Nephron progenitor cell (in vitro differentiated cells): Measurements from ENCODE around the gene ZNF467.

Experiments
- DNase-seq: peaks from one replicate; pipeline ENCODE4 v3.0.0; 2021
- H3K27ac Mint-ChIP-seq: 2 replicates; pipeline ENCODE4 v1.8.0; 2021; ENCODE audit warnings: mild to moderate bottlenecking, moderate library complexity, mixed read lengths
- H3K27me3 Mint-ChIP-seq: 2 replicates; pipeline ENCODE4 v1.8.0; 2021; ENCODE audit warnings: mild to moderate bottlenecking, low read depth, mixed read lengths; ENCODE audit not compliant: poor library complexity
- H3K36me3 Mint-ChIP-seq: 2 replicates; pipeline ENCODE4 v1.8.0; 2021; ENCODE audit warnings: low read depth, mixed read lengths
- H3K4me1 Mint-ChIP-seq: 2 replicates; pipeline ENCODE4 v1.8.0; 2021; ENCODE audit warnings: mixed read lengths
- H3K4me3 Mint-ChIP-seq: 2 replicates; pipeline ENCODE4 v1.8.0; 2021; ENCODE audit warnings: mild to moderate bottlenecking, moderate library complexity, mixed read lengths
- H3K9me3 Mint-ChIP-seq: 2 replicates; pipeline ENCODE4 v1.8.0; 2021; ENCODE audit warnings: mild to moderate bottlenecking, moderate library complexity, mixed read lengths
- TF ChIP-seq, protein P1 (sequence below): fragments of 200-600 bp; sonication (generic); IDR thresholded peaks from 2 replicates; pipeline ENCODE4 v1.5.0; 2021; ENCODE audit warnings: antibody characterized with exemption

Gene ZNF467

DNA sequence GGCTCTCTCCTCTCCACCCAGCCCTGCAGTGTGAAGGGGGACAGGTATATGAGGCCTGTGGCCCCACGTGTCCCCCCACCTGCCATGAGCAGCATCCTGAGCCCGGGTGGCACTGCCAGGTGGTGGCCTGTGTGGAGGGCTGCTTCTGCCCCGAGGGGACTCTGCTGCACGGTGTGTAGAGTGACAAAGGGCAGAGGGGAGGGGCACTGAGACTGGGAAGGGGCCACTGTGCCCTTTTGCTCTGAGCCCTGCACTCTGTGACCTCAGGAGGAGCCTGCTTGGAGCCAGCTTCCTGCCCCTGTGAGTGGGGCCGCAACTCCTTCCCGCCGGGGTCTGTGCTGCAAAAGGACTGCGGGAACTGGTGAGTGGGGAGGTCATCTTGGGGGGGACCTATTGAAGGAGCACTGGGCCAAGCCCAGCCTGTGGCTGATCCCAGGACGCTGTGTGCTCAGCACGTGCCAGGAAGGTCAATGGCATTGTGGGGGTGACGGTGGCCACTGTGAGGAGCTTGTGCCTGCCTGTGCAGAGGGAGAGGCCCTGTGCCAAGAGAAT, 15.0 kb upstream of the ZNF467 start:
- H3K27me3 Mint-ChIP-seq: peaks cover 54% of the 10 kb centered on the region
- peaks cover 35% of the 10 kb centered on the region for H3K4me1 Mint-ChIP-seq
- no peak overlapping the region for H3K27ac Mint-ChIP-seq
- TF ChIP-seq, protein P1, sequence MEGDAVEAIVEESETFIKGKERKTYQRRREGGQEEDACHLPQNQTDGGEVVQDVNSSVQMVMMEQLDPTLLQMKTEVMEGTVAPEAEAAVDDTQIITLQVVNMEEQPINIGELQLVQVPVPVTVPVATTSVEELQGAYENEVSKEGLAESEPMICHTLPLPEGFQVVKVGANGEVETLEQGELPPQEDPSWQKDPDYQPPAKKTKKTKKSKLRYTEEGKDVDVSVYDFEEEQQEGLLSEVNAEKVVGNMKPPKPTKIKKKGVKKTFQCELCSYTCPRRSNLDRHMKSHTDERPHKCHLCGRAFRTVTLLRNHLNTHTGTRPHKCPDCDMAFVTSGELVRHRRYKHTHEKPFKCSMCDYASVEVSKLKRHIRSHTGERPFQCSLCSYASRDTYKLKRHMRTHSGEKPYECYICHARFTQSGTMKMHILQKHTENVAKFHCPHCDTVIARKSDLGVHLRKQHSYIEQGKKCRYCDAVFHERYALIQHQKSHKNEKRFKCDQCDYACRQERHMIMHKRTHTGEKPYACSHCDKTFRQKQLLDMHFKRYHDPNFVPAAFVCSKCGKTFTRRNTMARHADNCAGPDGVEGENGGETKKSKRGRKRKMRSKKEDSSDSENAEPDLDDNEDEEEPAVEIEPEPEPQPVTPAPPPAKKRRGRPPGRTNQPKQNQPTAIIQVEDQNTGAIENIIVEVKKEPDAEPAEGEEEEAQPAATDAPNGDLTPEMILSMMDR: no peak
- H3K9me3 Mint-ChIP-seq: no peaks in the 10 kb centered on the region
- H3K4me3 Mint-ChIP-seq: peak overlapping the region; percentile 40
- no peak for DNase-seq
- no peaks in the 10 kb centered on the region for H3K36me3 Mint-ChIP-seq

DNA sequence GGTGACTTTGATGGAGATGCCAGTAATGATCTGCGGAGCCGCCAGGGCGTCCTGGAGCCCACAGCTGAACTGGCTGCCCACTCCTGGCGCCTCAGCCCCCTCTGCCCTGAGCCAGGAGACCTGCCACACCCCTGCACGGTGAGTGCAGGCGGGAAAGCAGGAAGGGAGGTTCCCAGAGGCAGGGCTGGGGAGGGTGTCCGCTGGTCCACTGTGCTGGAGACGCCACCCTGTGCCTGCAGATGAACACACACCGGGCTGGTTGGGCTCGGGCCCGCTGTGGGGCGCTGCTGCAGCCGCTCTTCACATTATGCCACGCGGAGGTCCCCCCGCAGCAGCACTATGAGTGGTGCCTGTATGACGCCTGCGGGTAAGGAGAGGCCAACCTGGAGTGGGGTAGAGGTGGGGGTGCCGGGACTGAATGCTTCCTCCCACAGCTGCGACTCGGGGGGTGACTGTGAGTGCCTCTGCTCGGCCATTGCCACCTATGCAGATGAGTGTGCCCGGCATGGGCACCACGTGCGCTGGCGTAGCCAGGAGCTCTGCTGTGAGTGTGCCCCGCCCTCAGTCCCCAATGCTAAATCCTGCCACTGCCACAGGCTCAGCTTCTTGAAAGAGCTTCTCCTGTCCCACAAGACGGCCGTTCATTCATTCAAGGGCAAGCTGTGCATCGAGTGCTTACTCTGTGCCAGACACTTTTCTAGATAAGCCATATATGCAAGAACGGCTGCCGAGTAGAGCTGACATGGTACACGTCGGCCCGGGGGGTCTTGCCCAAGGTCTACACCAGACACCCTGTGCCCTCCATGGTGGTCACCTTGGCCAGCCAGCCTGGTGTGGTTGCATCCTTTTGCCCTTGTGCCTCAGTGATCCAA, 14.3 kb upstream of the ZNF467 start:
- Mint-ChIP-seq H3K4me3 (no peak overlapping the region), H3K27ac (no peak overlapping the region), H3K36me3 (no peaks in the 10 kb centered on the region), H3K4me1 (peaks cover 38% of the 10 kb centered on the region), H3K27me3 (peaks cover 50% of the 10 kb centered on the region), H3K9me3 (no peaks in the 10 kb centered on the region)
- TF ChIP-seq, protein P1: no peak
- no peak for DNase-seq

DNA sequence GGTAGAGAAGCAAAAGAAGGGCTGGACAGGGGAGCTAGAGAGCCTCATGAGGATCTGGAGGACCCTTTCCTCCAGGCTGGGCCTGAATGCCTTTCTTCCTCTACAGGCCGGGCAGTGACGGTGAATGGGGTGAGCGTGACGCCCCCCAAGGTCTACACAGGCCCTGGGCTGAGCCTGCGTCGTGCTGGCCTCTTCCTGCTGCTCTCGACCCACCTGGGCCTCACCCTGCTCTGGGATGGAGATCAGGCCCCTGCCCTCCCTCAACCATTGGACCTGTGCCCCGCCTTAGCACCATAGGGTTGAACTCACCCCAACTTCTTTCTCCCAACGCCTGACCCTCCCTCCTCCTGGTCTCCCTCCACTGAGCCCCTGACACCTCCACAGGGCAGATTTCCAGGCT, 12.6 kb upstream of the ZNF467 start:
- Mint-ChIP-seq H3K4me3 (no peak overlapping the region), H3K9me3 (no peaks in the 10 kb centered on the region), H3K36me3 (no peaks in the 10 kb centered on the region), H3K27me3 (peaks cover 44% of the 10 kb centered on the region), H3K4me1 (peaks cover 49% of the 10 kb centered on the region), H3K27ac (no peak overlapping the region)
- TF ChIP-seq, protein P1: no peak
- DNase-seq: no peak

DNA sequence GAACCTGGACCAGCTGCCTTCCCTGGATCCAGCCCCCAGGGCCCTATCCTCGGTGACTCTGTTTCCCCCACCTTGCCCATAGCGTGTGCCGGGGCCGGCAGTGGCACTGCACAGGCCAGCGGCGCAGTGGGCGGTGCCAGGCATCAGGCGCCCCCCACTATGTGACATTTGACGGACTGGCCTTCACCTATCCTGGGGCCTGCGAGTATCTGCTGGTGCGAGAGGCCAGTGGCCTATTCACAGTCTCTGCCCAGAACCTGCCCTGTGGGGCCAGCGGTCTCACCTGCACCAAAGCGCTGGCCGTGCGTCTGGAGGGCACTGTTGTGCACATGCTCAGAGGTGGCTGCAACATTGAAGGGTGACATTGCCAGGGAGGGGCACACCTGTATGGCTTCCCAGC, 12.0 kb upstream of the ZNF467 start:
- H3K27me3 Mint-ChIP-seq: peaks cover 38% of the 10 kb centered on the region
- no peak overlapping the region for H3K4me3 Mint-ChIP-seq

DNA sequence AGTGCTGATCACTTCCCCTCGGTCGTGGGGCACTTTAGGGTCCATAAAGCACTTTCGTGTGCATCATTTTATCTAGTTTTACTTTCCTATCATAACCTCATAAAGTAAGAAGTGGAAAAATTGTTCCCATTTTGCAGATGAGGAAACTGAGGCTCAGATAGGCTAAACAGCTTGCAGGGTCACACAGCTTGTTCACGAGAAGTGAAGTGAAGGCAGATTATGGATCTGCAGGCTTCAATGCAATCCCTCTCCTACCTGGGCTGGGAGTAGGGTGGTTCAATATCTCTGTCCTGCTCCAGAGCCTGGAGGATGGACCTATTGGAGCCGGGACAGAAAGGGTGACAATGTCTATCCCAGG, 10.8 kb upstream of the ZNF467 start:
- Mint-ChIP-seq H3K36me3 (no peaks in the 10 kb centered on the region), H3K4me3 (no peak overlapping the region), H3K9me3 (no peaks in the 10 kb centered on the region), H3K27me3 (peaks cover 29% of the 10 kb centered on the region), H3K4me1 (peaks cover 44% of the 10 kb centered on the region), H3K27ac (no peak overlapping the region)
- DNase-seq: no peak
- TF ChIP-seq, protein P1: no peak

More for the DNA sequence above, 12.0 kb upstream of the ZNF467 start:
- no peak for DNase-seq
- TF ChIP-seq, protein P1: no peak
- peaks cover 46% of the 10 kb centered on the region for H3K4me1 Mint-ChIP-seq
- H3K9me3 Mint-ChIP-seq: no peaks in the 10 kb centered on the region
- no peaks in the 10 kb centered on the region for H3K36me3 Mint-ChIP-seq
- no peak overlapping the region for H3K27ac Mint-ChIP-seq
